Astrocyte (in vitro differentiated cells and primary cell): ENCODE measurements around the gene FJX1. TPM values are rescaled to one million over a fixed set of nuclear protein-coding genes. Genes with fewer than 3 reads are reported as not detected.
A peak's percentile ranks its signal among the peaks of the same experiment; 100 is the strongest.

Experiments
- DNase-seq: peaks from one replicate; pipeline ENCODE4 v3.0.0-alpha.2; 2010; ENCODE audit warnings: low read depth
- FAIRE-seq: peaks from 2 replicates; lab custom pipeline; 2011; peaks lifted over from hg19 to GRCh38; lab: Jason Lieb, UNC
- H2AFZ ChIP-seq: 2 replicates; pipeline ENCODE4 v1.6.0; 2012; ENCODE audit warnings: low read depth, low read length, inconsistent platforms
- H3K27ac ChIP-seq: 2 replicates; pipeline ENCODE4 v1.5.1; 2011; ENCODE audit warnings: low read depth, low read length, inconsistent platforms
- H3K27me3 ChIP-seq: 2 replicates; pipeline ENCODE4 v1.6.0; 2011; ENCODE audit warnings: low read length, inconsistent platforms; ENCODE audit not compliant: insufficient read depth
- H3K36me3 ChIP-seq: 2 replicates; pipeline ENCODE4 v1.5.1; 2011; ENCODE audit warnings: low read length, inconsistent platforms; ENCODE audit not compliant: insufficient read depth
- H3K4me1 ChIP-seq: 2 replicates; pipeline ENCODE4 v1.5.1; 2011; ENCODE audit warnings: low read length, inconsistent platforms; ENCODE audit not compliant: insufficient read depth
- H3K4me2 ChIP-seq: 2 replicates; pipeline ENCODE4 v1.6.0; 2012; ENCODE audit warnings: low read length, inconsistent platforms
- H3K4me3 ChIP-seq: 2 replicates; pipeline ENCODE4 v1.5.1; 2011; ENCODE audit warnings: low read depth, mild to moderate bottlenecking, low read length, inconsistent platforms; ENCODE audit not compliant: insufficient read depth
- H3K79me2 ChIP-seq: 2 replicates; pipeline ENCODE4 v1.6.0; 2012; ENCODE audit warnings: mild to moderate bottlenecking, low read length, inconsistent platforms; ENCODE audit not compliant: insufficient read depth
- H3K9ac ChIP-seq: 2 replicates; pipeline ENCODE4 v1.6.0; 2012; ENCODE audit warnings: mild to moderate bottlenecking, low read length, inconsistent platforms
- H3K9me3 ChIP-seq: 2 replicates; pipeline ENCODE4 v1.5.1; 2012; ENCODE audit warnings: low read depth, mild to moderate bottlenecking, low read length, inconsistent platforms; ENCODE audit not compliant: insufficient read depth
- H4K20me1 ChIP-seq: 2 replicates; pipeline ENCODE4 v1.6.0; 2012; ENCODE audit warnings: low read length, inconsistent platforms; ENCODE audit not compliant: insufficient read depth
- H3K27ac Mint-ChIP-seq: one replicate; pipeline ENCODE4 v1.8.0; 2021; ENCODE audit warnings: mild to moderate bottlenecking, mixed read lengths; ENCODE audit not compliant: unreplicated experiment
- H3K27me3 Mint-ChIP-seq: one replicate; pipeline ENCODE4 v1.8.0; 2021; ENCODE audit warnings: low read depth, mixed read lengths; ENCODE audit not compliant: unreplicated experiment
- H3K36me3 Mint-ChIP-seq: one replicate; pipeline ENCODE4 v1.8.0; 2021; ENCODE audit warnings: low read depth, mixed read lengths; ENCODE audit not compliant: unreplicated experiment
- H3K4me1 Mint-ChIP-seq: one replicate; pipeline ENCODE4 v1.8.0; 2021; ENCODE audit warnings: low read depth, mixed read lengths; ENCODE audit not compliant: unreplicated experiment
- H3K4me3 Mint-ChIP-seq: one replicate; pipeline ENCODE4 v1.8.0; 2021; ENCODE audit warnings: mild to moderate bottlenecking, moderate library complexity, mixed read lengths; ENCODE audit not compliant: unreplicated experiment
- H3K9me3 Mint-ChIP-seq: one replicate; pipeline ENCODE4 v1.8.0; 2021; ENCODE audit warnings: mild to moderate bottlenecking, mixed read lengths; ENCODE audit not compliant: unreplicated experiment
- EZH2 ChIP-seq: IDR thresholded peaks from 2 replicates; pipeline ENCODE4 v1.6.1; 2012; ENCODE audit warnings: mild to moderate bottlenecking, low read length, inconsistent platforms; ENCODE audit not compliant: insufficient read depth
- total RNA-seq: library from RNA; stranded (reverse); gene quantifications from 2 replicates; pipeline ENCODE4 v1.2.1, GENCODE V29; 2021
- TF ChIP-seq, protein P1 (sequence below): IDR thresholded peaks from 2 replicates; pipeline ENCODE4 v1.5.1; 2011; ENCODE audit warnings: low read depth, mild to moderate bottlenecking, inconsistent platforms, low read length, moderate library complexity; ENCODE audit not compliant: insufficient read depth

Gene FJX1
- total RNA-seq, 1 donor from 2014 or later: 47.9 TPM

DNA sequence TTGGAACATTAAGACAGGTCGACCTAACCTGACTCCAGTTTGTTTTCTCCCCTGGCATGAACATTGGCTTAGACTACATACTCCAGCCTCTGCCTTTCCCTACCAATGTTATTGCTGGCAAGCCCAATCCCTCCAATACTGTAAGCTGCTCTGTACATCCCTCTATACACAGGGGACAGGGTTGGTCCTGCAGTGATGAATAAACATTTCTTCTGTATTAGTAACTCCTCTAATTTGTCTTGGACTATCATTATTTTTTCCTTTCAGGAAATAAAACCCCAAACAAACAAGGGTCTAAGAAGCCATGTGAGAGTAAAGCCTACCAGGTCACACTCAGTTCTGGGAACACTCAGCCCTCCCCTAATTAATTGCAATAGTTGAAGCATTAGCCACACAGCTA lies 35.1 kb upstream of the FJX1 start:
- peaks cover 2% of the 10 kb centered on the region for H3K27me3 Mint-ChIP-seq
- H3K9me3 ChIP-seq: no peaks in the 10 kb centered on the region
- no peak for TF ChIP-seq EZH2
- TF ChIP-seq, protein P1, sequence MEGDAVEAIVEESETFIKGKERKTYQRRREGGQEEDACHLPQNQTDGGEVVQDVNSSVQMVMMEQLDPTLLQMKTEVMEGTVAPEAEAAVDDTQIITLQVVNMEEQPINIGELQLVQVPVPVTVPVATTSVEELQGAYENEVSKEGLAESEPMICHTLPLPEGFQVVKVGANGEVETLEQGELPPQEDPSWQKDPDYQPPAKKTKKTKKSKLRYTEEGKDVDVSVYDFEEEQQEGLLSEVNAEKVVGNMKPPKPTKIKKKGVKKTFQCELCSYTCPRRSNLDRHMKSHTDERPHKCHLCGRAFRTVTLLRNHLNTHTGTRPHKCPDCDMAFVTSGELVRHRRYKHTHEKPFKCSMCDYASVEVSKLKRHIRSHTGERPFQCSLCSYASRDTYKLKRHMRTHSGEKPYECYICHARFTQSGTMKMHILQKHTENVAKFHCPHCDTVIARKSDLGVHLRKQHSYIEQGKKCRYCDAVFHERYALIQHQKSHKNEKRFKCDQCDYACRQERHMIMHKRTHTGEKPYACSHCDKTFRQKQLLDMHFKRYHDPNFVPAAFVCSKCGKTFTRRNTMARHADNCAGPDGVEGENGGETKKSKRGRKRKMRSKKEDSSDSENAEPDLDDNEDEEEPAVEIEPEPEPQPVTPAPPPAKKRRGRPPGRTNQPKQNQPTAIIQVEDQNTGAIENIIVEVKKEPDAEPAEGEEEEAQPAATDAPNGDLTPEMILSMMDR: no peak
- DNase-seq (peak; percentile 61), FAIRE-seq (peak; percentile 90)
- H3K4me2 ChIP-seq: peak overlapping the region; percentile 36
- no peaks in the 10 kb centered on the region for H3K27me3 ChIP-seq
- no peaks in the 10 kb centered on the region for H3K36me3 ChIP-seq
- no peak overlapping the region for H2AFZ ChIP-seq
- H3K4me1 ChIP-seq: peaks cover 32% of the 10 kb centered on the region
- no peak overlapping the region for H3K4me3 ChIP-seq
- H3K27ac Mint-ChIP-seq: no peak overlapping the region
- H3K36me3 Mint-ChIP-seq: no peaks in the 10 kb centered on the region
- no peaks in the 10 kb centered on the region for H4K20me1 ChIP-seq
- H3K4me1 Mint-ChIP-seq: peaks cover 20% of the 10 kb centered on the region
- H3K27ac ChIP-seq: peak overlapping the region; percentile 58
- no peak overlapping the region for H3K9ac ChIP-seq
- no peak overlapping the region for H3K4me3 Mint-ChIP-seq
- H3K79me2 ChIP-seq: no peaks in the 10 kb centered on the region
- no peaks in the 10 kb centered on the region for H3K9me3 Mint-ChIP-seq

DNA sequence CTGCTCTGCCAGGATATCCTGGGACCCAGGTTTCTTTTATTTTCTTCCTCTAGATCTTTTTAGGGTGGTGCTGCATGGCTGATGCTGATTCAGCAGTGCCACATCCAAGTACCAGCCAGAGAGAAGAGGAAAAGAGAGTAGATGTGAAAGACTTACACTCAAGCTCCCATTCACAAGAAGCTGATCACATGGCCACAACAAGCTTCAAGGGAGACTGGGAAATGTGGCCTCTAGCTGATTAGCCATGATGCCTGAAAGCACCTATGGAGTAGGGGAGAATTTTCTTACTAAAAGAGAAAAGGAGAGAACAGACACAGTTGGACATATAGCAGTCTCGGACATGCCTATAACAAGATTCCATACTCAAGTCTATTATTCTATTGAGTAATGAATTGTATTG lies 34.4 kb upstream of the FJX1 start:
- H3K27me3 ChIP-seq: no peaks in the 10 kb centered on the region
- no peaks in the 10 kb centered on the region for H3K79me2 ChIP-seq
- no peak overlapping the region for H2AFZ ChIP-seq
- peaks cover 27% of the 10 kb centered on the region for H3K4me1 Mint-ChIP-seq
- TF ChIP-seq, protein P1: no peak
- no peak for TF ChIP-seq EZH2
- H3K4me2 ChIP-seq: peak overlapping the region; percentile 36
- no peaks in the 10 kb centered on the region for H3K36me3 Mint-ChIP-seq
- H3K9ac ChIP-seq: no peak overlapping the region
- H3K27ac Mint-ChIP-seq: no peak overlapping the region
- no peaks in the 10 kb centered on the region for H3K36me3 ChIP-seq
- FAIRE-seq (peak; percentile 29), DNase-seq (no peak)
- H4K20me1 ChIP-seq: no peaks in the 10 kb centered on the region
- peak overlapping the region; percentile 58 for H3K27ac ChIP-seq
- H3K9me3 ChIP-seq: no peaks in the 10 kb centered on the region
- H3K9me3 Mint-ChIP-seq: no peaks in the 10 kb centered on the region
- H3K4me3 ChIP-seq: no peak overlapping the region
- H3K27me3 Mint-ChIP-seq: peaks cover 2% of the 10 kb centered on the region
- no peak overlapping the region for H3K4me3 Mint-ChIP-seq
- H3K4me1 ChIP-seq: peaks cover 39% of the 10 kb centered on the region

DNA sequence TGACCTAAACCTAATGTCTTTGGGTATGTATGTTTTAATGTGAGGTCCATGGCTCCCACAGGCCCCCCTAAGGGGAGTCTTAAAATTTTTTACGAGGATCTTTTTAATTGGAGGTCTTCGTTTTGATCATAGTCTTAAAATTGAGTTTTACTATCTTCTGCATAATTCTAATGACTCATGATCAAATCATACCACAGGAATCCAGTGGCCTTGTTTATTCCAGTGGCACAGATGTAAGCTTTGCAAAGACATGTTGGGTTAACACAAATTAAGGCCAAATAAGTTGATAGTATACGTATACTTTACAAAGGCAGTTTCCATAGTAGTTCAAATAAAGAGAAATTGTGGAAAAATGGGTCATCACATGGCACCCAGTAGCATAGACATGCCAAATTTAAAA lies 33.9 kb upstream of the FJX1 start:
- no peaks in the 10 kb centered on the region for H4K20me1 ChIP-seq
- no peaks in the 10 kb centered on the region for H3K79me2 ChIP-seq
- peaks cover 1% of the 10 kb centered on the region for H3K9me3 Mint-ChIP-seq
- H3K4me1 ChIP-seq: peaks cover 40% of the 10 kb centered on the region
- H3K9ac ChIP-seq: no peak overlapping the region
- H3K4me3 Mint-ChIP-seq: no peak overlapping the region
- no peak overlapping the region for H3K4me3 ChIP-seq
- no peaks in the 10 kb centered on the region for H3K9me3 ChIP-seq
- H3K4me2 ChIP-seq: peak overlapping the region; percentile 36
- peaks cover 6% of the 10 kb centered on the region for H3K27me3 Mint-ChIP-seq
- H3K27ac ChIP-seq: peak overlapping the region; percentile 58
- H3K36me3 Mint-ChIP-seq: no peaks in the 10 kb centered on the region
- H3K27me3 ChIP-seq: no peaks in the 10 kb centered on the region
- DNase-seq: peak; percentile 76
- peaks cover 30% of the 10 kb centered on the region for H3K4me1 Mint-ChIP-seq
- no peaks in the 10 kb centered on the region for H3K36me3 ChIP-seq
- peak; percentile 71 for FAIRE-seq
- H3K27ac Mint-ChIP-seq: no peak overlapping the region
- no peak overlapping the region for H2AFZ ChIP-seq
- TF ChIP-seq, protein P1: no peak
- TF ChIP-seq EZH2: no peak
